ENCODE measurements around the gene TRIM33. TPM values are rescaled to one million over a fixed set of nuclear protein-coding genes. Genes with fewer than 3 reads are reported as not detected.
A peak's percentile ranks its signal among the peaks of the same experiment; 100 is the strongest.

Gene TRIM33
- total and polyA plus RNA-seq, 2 of the 13 experiments (the other 11 are each of a cell fraction or from before 2014, with no cell fraction given), result 35.5 to 42.2 TPM

GRCh38 chr1:114467491-114467890, 43.5 kb downstream of the TRIM33 start:
- intact Hi-C loops (cut with micrococcal nuclease; ENCODE audit: unreplicated experiment), result loop anchor here (1.0 to 2.0 kb wide), 4 partner anchors 9 to 44 kb away; partner anchors contain the start of gene TRIM33
- ChIA-PET CTCF (ENCODE audit: low intra/inter-chr PET ratio, low total read pairs) (no interaction called here), POLR2A (interaction anchor here (0.6 to 3.3 kb wide), 15 partner anchors 8 to 121 kb away, joined by 3 to 21 read pairs (median 4); partner anchors contain the start of gene TRIM33)
- Histone ChIP-seq H3K27ac (ENCODE audit: extremely low read length, insufficient read depth, low read length) (peak overlapping the region; percentile 84), H3K4me1 (ENCODE audit: insufficient read depth, low read length) (peaks cover 65% of the 10 kb centered on the region), H4K20me1 (ENCODE audit: insufficient read depth, low read length) (no peaks in the 10 kb centered on the region), H3K9ac (ENCODE audit: insufficient read depth, low read depth, low read length) (peak overlapping the region; percentile 33; the same call in 1 of the 2 replicates), H3K27me3 (ENCODE audit: control insufficient read depth in 1 of 2, insufficient read depth in 2 of 2, low read length in 2 of 2) (no peaks in the 10 kb centered on the region), H3K4me3 (replicated peaks in 1 of 3; ENCODE audit: insufficient read depth in 1 of 3, low read depth in 2 of 3, low read length in 3 of 3) (peak overlapping the region in 2 of 3 experiments; percentile 17 to 54; a peak in 1 of 6 replicates), H3K36me3 (replicated peaks in 1 of 2; ENCODE audit: control insufficient read depth in 1 of 2, insufficient read depth in 2 of 2, low read length in 2 of 2) (peaks cover 0 to 4% of the 10 kb centered on the region in 2 experiments; a peak in 1 of 5 replicates), H3K79me2 (ENCODE audit: insufficient read depth, low read length) (peaks cover 83% of the 10 kb centered on the region), H3K4me2 (ENCODE audit: low read depth, low read length) (peak overlapping the region; percentile 69), H2AFZ (ENCODE audit: low read length) (no peak overlapping the region), H3K9me3 (ENCODE audit: low read length) (no peaks in the 10 kb centered on the region)
- FAIRE-seq (peak; percentile 95), DNase-seq (ENCODE audit: low spot score) (peak; percentile 94), ATAC-seq (peak; percentile 80)
- 3% methylated on average over 1 of the region's 1 CpG for WGBS (ENCODE audit: low lambda C conversion rate)
- BruUV-seq (replicated peaks), result no TSS peak
- in situ Hi-C loops (cut with HindIII; ENCODE audit: extremely low pct_ligation_motif_present, low pct_unique_long_range_greater_than_20kb), result no loop called here
- TF ChIP-seq TCF12 (IDR thresholded peaks at IDR 0.05) (no peak), TCF12 (CRISPR knock-in tag; IDR thresholded peaks at IDR 0.05) (peak; percentile 83; the same call in 1 of the 2 replicates), MTF1 (CRISPR knock-in tag; IDR thresholded peaks at IDR 0.05) (no peak), ETV6 (CRISPR knock-in tag; conservative IDR thresholded peaks at IDR 0.05) (no peak; the same call in 1 of the 2 replicates), ZNF256 (CRISPR knock-in tag; conservative IDR thresholded peaks at IDR 0.05) (no peak), SOX13 (IDR thresholded peaks at IDR 0.05) (peak; percentile 61), SOX13 (CRISPR knock-in tag; conservative IDR thresholded peaks at IDR 0.05 in 1 of 2, IDR thresholded peaks at IDR 0.05 in 1 of 2) (peak in 1 of 2 experiments; percentile 98; a peak in 2 of 4 replicates), ZSCAN9 (CRISPR knock-in tag; IDR thresholded peaks at IDR 0.05; ENCODE audit: borderline replicate concordance) (peak; percentile 90), DPF2 (CRISPR knock-in tag; IDR thresholded peaks at IDR 0.05; ENCODE audit: borderline replicate concordance, low read depth) (peak; percentile 84; the same call in 1 of the 2 replicates), NONO (IDR thresholded peaks at IDR 0.05) (no peak), NONO (CRISPR knock-in tag; conservative IDR thresholded peaks at IDR 0.05) (peak; percentile 30; the same call in 1 of the 2 replicates), E2F1 (CRISPR knock-in tag; IDR thresholded peaks at IDR 0.05) (0 out of 2 replicates have a peak, but pooled peaks have one; percentile 35), ZNF563 (CRISPR knock-in tag; IDR thresholded peaks at IDR 0.05) (no peak), ZBTB38 (CRISPR knock-in tag; IDR thresholded peaks at IDR 0.05) (no peak), HOXA9 (CRISPR knock-in tag; IDR thresholded peaks at IDR 0.05; ENCODE audit: borderline replicate concordance) (no peak), MLXIP (CRISPR knock-in tag; IDR thresholded peaks at IDR 0.05; ENCODE audit: borderline replicate concordance) (no peak), THRA (CRISPR knock-in tag; IDR thresholded peaks at IDR 0.05; ENCODE audit: borderline replicate concordance) (peak; percentile 94), ZMYM4 (CRISPR knock-in tag; IDR thresholded peaks at IDR 0.05) (peak; percentile 58; the same call in 1 of the 2 replicates), RXRA (CRISPR knock-in tag; IDR thresholded peaks at IDR 0.05) (no peak; the same call in 1 of the 2 replicates), ZNF496 (CRISPR knock-in tag; IDR thresholded peaks at IDR 0.05; ENCODE audit: insufficient replicate concordance) (no peak), ZNF749 (CRISPR knock-in tag; IDR thresholded peaks at IDR 0.05; ENCODE audit: borderline replicate concordance) (no peak)
